Colonic mucosa (tissue), 4 donors: ENCODE data around the gene SMURF1. TPM values are rescaled to one million over a fixed set of nuclear protein-coding genes. Genes with fewer than 3 reads are reported as not detected.

ENCODE experiments used
- DNase-seq: peaks from one replicate; pipeline ENCODE4 v3.0.0-alpha.2; 2020
- H3K27ac ChIP-seq: fragments of 200-600 bp; one replicate; pipeline ENCODE4 v1.8.0; 2021
- H3K27me3 ChIP-seq: fragments of 200-600 bp; one replicate; pipeline ENCODE4 v1.8.0; 2021
- H3K36me3 ChIP-seq: fragments of 200-600 bp; one replicate; pipeline ENCODE4 v1.8.0; 2021
- H3K4me1 ChIP-seq: fragments of 200-600 bp; one replicate; pipeline ENCODE4 v1.8.0; 2021; ENCODE audit warnings: mild to moderate bottlenecking
- H3K4me3 ChIP-seq: fragments of 200-600 bp; one replicate; pipeline ENCODE4 v1.8.0; 2021
- H3K9ac ChIP-seq, 2 donors: one replicate each; pipeline ENCODE4 v1.7.0; 2013; ENCODE audit warnings: control low read depth in 2 of 2, low read depth in 2 of 2, low read length in 2 of 2
- H3K9me3 ChIP-seq: fragments of 200-600 bp; one replicate; pipeline ENCODE4 v1.8.0; 2021
- CTCF ChIP-seq: fragments of 200-600 bp; IDR thresholded peaks from one replicate; pipeline ENCODE4 v1.8.0; 2022; ENCODE audit warnings: antibody characterized with exemption, mild to moderate bottlenecking
- intact Hi-C: fragments of 100-400 bp; cut with DNase I; formaldehyde crosslinking; loops from one replicate; pipeline ENCODE4 v1.14.1; 2022
- total RNA-seq, 2 donors: library from RNA; stranded (reverse); fragmentation: NEBNext Ultra II Directional in 1 of 2; extraction: Animal tissue kit (Norgen Biotek cat#: 25700) in 1 of 2; gene quantifications; one replicate each; pipeline ENCODE4 v1.2.1, GENCODE V29; 2021
- donor health status: healthy.
- donor health status: DM: no; HTN: no; CAD: no.
- donor health status: DM: no; HTN: no; CAD: no.

SMURF1 gene
- total RNA-seq, 2 donors from 2014 or later, result 26.8 to 35.5 TPM

DNA sequence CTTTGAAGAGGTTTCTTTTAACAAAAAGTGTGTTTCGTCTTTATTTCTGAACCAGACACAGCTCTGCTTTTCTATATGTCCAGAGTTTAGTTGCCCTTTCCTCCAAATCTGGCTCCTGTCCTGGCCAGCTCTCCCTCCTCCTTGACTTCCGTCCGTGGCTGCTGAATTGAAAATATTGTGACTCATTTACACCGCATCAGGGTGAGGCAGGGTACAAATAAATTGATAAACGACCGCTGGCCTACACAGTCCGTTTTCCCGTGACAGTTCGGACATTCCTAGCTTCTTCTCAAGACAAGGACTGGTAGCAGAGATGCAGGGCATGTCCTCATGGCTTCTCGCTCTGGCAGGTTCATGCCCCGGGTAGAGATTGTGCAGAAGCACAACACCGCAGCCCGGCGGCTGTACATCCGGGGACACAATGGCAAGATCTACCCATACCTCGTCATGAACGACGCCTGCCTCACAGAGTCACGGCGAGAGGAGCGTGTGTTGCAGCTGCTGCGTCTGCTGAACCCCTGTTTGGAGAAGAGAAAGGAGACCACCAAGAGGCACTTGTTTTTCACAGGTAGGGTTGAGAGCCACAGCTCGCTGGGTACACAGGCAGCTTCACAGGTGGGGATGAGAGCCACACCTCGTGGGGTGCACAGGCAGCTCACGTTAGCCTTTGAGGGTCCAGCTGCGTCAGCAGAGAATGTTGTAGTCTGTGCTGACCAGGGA, 139.0 kb downstream of the SMURF1 start:
- H3K36me3 ChIP-seq, result peaks cover 35% of the 10 kb centered on the region
- DNase-seq, result no peak
- H3K27ac ChIP-seq, result no peak overlapping the region
- H3K27me3 ChIP-seq, result no peaks in the 10 kb centered on the region
- H3K4me3 ChIP-seq, result no peak overlapping the region
- intact Hi-C loops, result no loop called here
- H3K9ac ChIP-seq, result no peak overlapping the region
- TF ChIP-seq CTCF, result no peak
- H3K9me3 ChIP-seq, result no peaks in the 10 kb centered on the region
- H3K4me1 ChIP-seq, result no peaks in the 10 kb centered on the region

GRCh38 chr7:99004216-99004615, 139.7 kb downstream of the SMURF1 start:
- H3K27ac ChIP-seq, result no peak overlapping the region
- no peak for TF ChIP-seq CTCF
- no peak for DNase-seq
- H3K9ac ChIP-seq, result no peak overlapping the region
- peaks cover 35% of the 10 kb centered on the region for H3K36me3 ChIP-seq
- no peaks in the 10 kb centered on the region for H3K27me3 ChIP-seq
- H3K4me1 ChIP-seq, result no peaks in the 10 kb centered on the region
- H3K9me3 ChIP-seq, result no peaks in the 10 kb centered on the region
- H3K4me3 ChIP-seq, result no peak overlapping the region
- intact Hi-C loops, result no loop called here

DNA sequence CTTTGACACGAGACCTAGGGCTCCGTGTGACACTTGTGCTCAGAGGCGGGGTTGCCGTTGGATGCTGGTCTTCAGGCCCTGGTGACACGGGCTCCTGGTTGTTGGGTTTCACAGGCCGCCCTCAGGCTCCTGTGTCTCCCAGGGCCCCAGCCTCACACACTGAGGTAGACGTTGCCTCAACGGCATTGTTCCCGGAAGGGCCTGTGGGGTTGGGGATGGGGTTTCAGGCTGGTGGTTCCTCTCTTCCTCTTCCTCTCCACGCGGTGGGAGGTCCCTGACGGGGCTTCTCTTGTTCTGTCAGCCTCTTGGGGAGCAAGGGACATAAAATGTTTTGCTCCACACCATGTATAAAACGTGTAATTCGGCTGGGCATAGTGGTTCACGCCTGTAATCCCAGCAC, 140.5 kb downstream of the SMURF1 start:
- no peaks in the 10 kb centered on the region for H3K27me3 ChIP-seq
- DNase-seq, result no peak

GRCh38 chr7:99002827-99003212, 141.1 kb downstream of the SMURF1 start:
- no peak for DNase-seq
- Histone ChIP-seq H3K27ac (no peak overlapping the region), H3K36me3 (peaks cover 24% of the 10 kb centered on the region), H3K4me3 (no peak overlapping the region), H3K27me3 (no peaks in the 10 kb centered on the region), H3K4me1 (no peaks in the 10 kb centered on the region), H3K9ac (no peak overlapping the region), H3K9me3 (no peaks in the 10 kb centered on the region)
- intact Hi-C loops, result no loop called here
- TF ChIP-seq CTCF, result no peak

More for the DNA sequence above, 140.5 kb downstream of the SMURF1 start:
- H3K4me1 ChIP-seq, result no peaks in the 10 kb centered on the region
- H3K27ac ChIP-seq, result no peak overlapping the region
- no peak overlapping the region for H3K4me3 ChIP-seq
- no peak for TF ChIP-seq CTCF
- no peak overlapping the region for H3K9ac ChIP-seq
- intact Hi-C loops, result no loop called here
- peaks cover 28% of the 10 kb centered on the region for H3K36me3 ChIP-seq
- no peaks in the 10 kb centered on the region for H3K9me3 ChIP-seq

DNA sequence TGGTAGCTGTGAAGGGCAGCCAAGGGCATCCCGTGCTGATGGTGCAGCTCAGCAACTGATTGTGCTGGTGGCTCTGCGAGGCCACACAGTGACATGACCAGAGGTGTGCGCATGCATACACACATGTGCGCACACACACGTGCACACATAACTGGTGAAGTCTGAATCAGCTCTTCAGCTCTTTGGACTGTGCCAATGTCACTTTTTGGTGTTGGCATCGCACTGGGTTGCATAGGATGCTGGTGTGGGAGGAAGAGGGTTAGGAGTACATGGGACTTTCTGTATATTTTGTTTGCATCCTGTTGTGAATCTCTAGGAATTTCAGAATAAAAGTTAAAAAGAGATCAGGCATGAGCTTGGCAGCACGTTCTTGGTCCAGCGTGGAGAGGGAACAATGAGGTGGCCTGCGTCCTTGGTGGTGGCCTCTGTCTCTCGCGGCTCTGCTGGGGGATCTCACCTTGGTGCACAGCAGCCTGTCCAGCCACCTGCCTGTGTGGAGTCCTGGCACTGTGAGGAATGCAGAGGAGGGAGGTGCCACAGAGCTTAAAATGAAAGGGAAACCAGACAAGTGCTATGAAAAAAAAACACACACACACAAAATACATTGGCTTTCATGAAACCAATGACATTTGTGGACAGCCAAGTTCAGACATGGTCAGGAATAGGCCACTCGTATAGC, 141.6 kb downstream of the SMURF1 start:
- no peak for DNase-seq
- Histone ChIP-seq H3K4me1 (no peaks in the 10 kb centered on the region), H3K9ac (no peak overlapping the region), H3K36me3 (peaks cover 24% of the 10 kb centered on the region), H3K4me3 (no peak overlapping the region), H3K27ac (no peak overlapping the region), H3K27me3 (no peaks in the 10 kb centered on the region), H3K9me3 (no peaks in the 10 kb centered on the region)
- intact Hi-C loops, result no loop called here
- no peak for TF ChIP-seq CTCF
